Measurements from ENCODE around the gene TCAF2. TPM values are rescaled to one million over a fixed set of nuclear protein-coding genes. Genes with fewer than 3 reads are reported as not detected.
"Not testable (repeated sequence)": the region's sequence is repeated elsewhere in the genome, so short reads cannot be mapped to it uniquely, and the experiment has no call there.

The TCAF2 gene
- total and polyA plus RNA-seq, 10 of the 15 experiments (the other 5 are each of a cell fraction or from before 2014, with no cell fraction given), result 0.55 to 15.5 (median 2.4) TPM

- SMC1A ChIA-PET (ENCODE audit: uncharacterized antibody, unreplicated experiment); H3K27me3 ChIP-seq (replicated peaks in 1 of 2; ENCODE audit: control insufficient read depth in 2 of 2, insufficient read depth in 2 of 2, low read length in 1 of 2); intact Hi-C loops (cut with micrococcal nuclease; ENCODE audit: unreplicated experiment); CTCF ChIA-PET; POLR2A ChIA-PET; H3K36me3 ChIP-seq (ENCODE audit: control insufficient read depth in 2 of 2, insufficient read depth in 2 of 2, low read length in 1 of 2); H4K20me1 ChIP-seq (ENCODE audit: control insufficient read depth, insufficient read depth); H2AFZ ChIP-seq (ENCODE audit: control insufficient read depth, low read depth, low read length); H3K27ac ChIP-seq (ENCODE audit: control insufficient read depth, insufficient read depth); FAIRE-seq; H3K79me2 ChIP-seq (ENCODE audit: control insufficient read depth, insufficient read depth, low read length); H3K9ac ChIP-seq (ENCODE audit: control insufficient read depth, insufficient read depth, low read length); RAD21 ChIA-PET (ENCODE audit: unreplicated experiment); H3K9me3 ChIP-seq (replicated peaks; ENCODE audit: control insufficient read depth, insufficient read depth, low read length); H3K4me3 ChIP-seq; H3K4me1 ChIP-seq (ENCODE audit: control insufficient read depth, insufficient read depth, low read length); BruUV-seq (replicated peaks); H3K4me2 ChIP-seq (ENCODE audit: control insufficient read depth, insufficient read depth); DNase-seq (ENCODE audit: low read depth, low spot score); in situ Hi-C loops (cut with MboI): not testable (repeated sequence)
- ATAC-seq, result peak; percentile 90
- no CpG with 5 or more reads among the region's 7 CpGs for WGBS (ENCODE audit: insufficient coverage, insufficient replicate concordance, low lambda C conversion rate, missing lambda C conversion rate)
These were observed 18.6 kb downstream of the TCAF2 start for GRCh38 chr7:143639372-143639771.

- ATAC-seq; H3K9me3 ChIP-seq (replicated peaks; ENCODE audit: control insufficient read depth, insufficient read depth, low read length); DNase-seq (ENCODE audit: low read depth, low spot score); H3K36me3 ChIP-seq (ENCODE audit: control insufficient read depth in 2 of 2, insufficient read depth in 2 of 2, low read length in 1 of 2); BruUV-seq (replicated peaks); H3K4me1 ChIP-seq (ENCODE audit: control insufficient read depth, insufficient read depth, low read length); H2AFZ ChIP-seq (ENCODE audit: control insufficient read depth, low read depth, low read length); POLR2A ChIA-PET; FAIRE-seq; H3K4me2 ChIP-seq (ENCODE audit: control insufficient read depth, insufficient read depth); H3K79me2 ChIP-seq (ENCODE audit: control insufficient read depth, insufficient read depth, low read length); H4K20me1 ChIP-seq (ENCODE audit: control insufficient read depth, insufficient read depth); RAD21 ChIA-PET (ENCODE audit: unreplicated experiment); SMC1A ChIA-PET (ENCODE audit: uncharacterized antibody, unreplicated experiment); H3K27ac ChIP-seq (ENCODE audit: control insufficient read depth, insufficient read depth); H3K4me3 ChIP-seq; H3K27me3 ChIP-seq (replicated peaks in 1 of 2; ENCODE audit: control insufficient read depth in 2 of 2, insufficient read depth in 2 of 2, low read length in 1 of 2); H3K9ac ChIP-seq (ENCODE audit: control insufficient read depth, insufficient read depth, low read length); CTCF ChIA-PET; in situ Hi-C loops (cut with MboI); intact Hi-C loops (cut with micrococcal nuclease; ENCODE audit: unreplicated experiment): not testable (repeated sequence)
- WGBS (ENCODE audit: insufficient coverage, insufficient replicate concordance, low lambda C conversion rate, missing lambda C conversion rate), result no CpG with 5 or more reads among the region's 9 CpGs
These were observed 19.9 kb downstream of the TCAF2 start for GRCh38 chr7:143640528-143641189.

- H3K79me2 ChIP-seq (ENCODE audit: control insufficient read depth, insufficient read depth, low read length); SMC1A ChIA-PET (ENCODE audit: uncharacterized antibody, unreplicated experiment); H3K4me3 ChIP-seq; H4K20me1 ChIP-seq (ENCODE audit: control insufficient read depth, insufficient read depth); FAIRE-seq; POLR2A ChIA-PET; H3K27me3 ChIP-seq (replicated peaks in 1 of 2; ENCODE audit: control insufficient read depth in 2 of 2, insufficient read depth in 2 of 2, low read length in 1 of 2); BruUV-seq (replicated peaks); CTCF ChIA-PET; intact Hi-C loops (cut with micrococcal nuclease; ENCODE audit: unreplicated experiment); H3K4me1 ChIP-seq (ENCODE audit: control insufficient read depth, insufficient read depth, low read length); ATAC-seq; H3K9me3 ChIP-seq (replicated peaks; ENCODE audit: control insufficient read depth, insufficient read depth, low read length); H3K4me2 ChIP-seq (ENCODE audit: control insufficient read depth, insufficient read depth); in situ Hi-C loops (cut with MboI); RAD21 ChIA-PET (ENCODE audit: unreplicated experiment); H3K36me3 ChIP-seq (ENCODE audit: control insufficient read depth in 2 of 2, insufficient read depth in 2 of 2, low read length in 1 of 2); H3K27ac ChIP-seq (ENCODE audit: control insufficient read depth, insufficient read depth); H2AFZ ChIP-seq (ENCODE audit: control insufficient read depth, low read depth, low read length); H3K9ac ChIP-seq (ENCODE audit: control insufficient read depth, insufficient read depth, low read length); DNase-seq (ENCODE audit: low read depth, low spot score): not testable (repeated sequence)
- no CpG with 5 or more reads among the region's 6 CpGs for WGBS (ENCODE audit: insufficient coverage, insufficient replicate concordance, low lambda C conversion rate, missing lambda C conversion rate)
These were observed 25.8 kb downstream of the TCAF2 start for GRCh38 chr7:143646598-143646997.

- BruUV-seq (replicated peaks); H3K9ac ChIP-seq (ENCODE audit: control insufficient read depth, insufficient read depth, low read length); H3K27me3 ChIP-seq (replicated peaks in 1 of 2; ENCODE audit: control insufficient read depth in 2 of 2, insufficient read depth in 2 of 2, low read length in 1 of 2); H3K79me2 ChIP-seq (ENCODE audit: control insufficient read depth, insufficient read depth, low read length); ATAC-seq; POLR2A ChIA-PET; H3K4me3 ChIP-seq; RAD21 ChIA-PET (ENCODE audit: unreplicated experiment); in situ Hi-C loops (cut with MboI); H3K36me3 ChIP-seq (ENCODE audit: control insufficient read depth in 2 of 2, insufficient read depth in 2 of 2, low read length in 1 of 2); H3K9me3 ChIP-seq (replicated peaks; ENCODE audit: control insufficient read depth, insufficient read depth, low read length); H3K27ac ChIP-seq (ENCODE audit: control insufficient read depth, insufficient read depth); intact Hi-C loops (cut with micrococcal nuclease; ENCODE audit: unreplicated experiment); DNase-seq (ENCODE audit: low read depth, low spot score); CTCF ChIA-PET; H3K4me2 ChIP-seq (ENCODE audit: control insufficient read depth, insufficient read depth); SMC1A ChIA-PET (ENCODE audit: uncharacterized antibody, unreplicated experiment); H2AFZ ChIP-seq (ENCODE audit: control insufficient read depth, low read depth, low read length); H3K4me1 ChIP-seq (ENCODE audit: control insufficient read depth, insufficient read depth, low read length); FAIRE-seq; H4K20me1 ChIP-seq (ENCODE audit: control insufficient read depth, insufficient read depth): not testable (repeated sequence)
- WGBS (ENCODE audit: insufficient coverage, insufficient replicate concordance, low lambda C conversion rate, missing lambda C conversion rate), result no CpG with 5 or more reads among the region's 3 CpGs
These were observed 29.1 kb downstream of the TCAF2 start for GRCh38 chr7:143649902-143650301.

Measured in GM12878 (cell line).